GM20431 (cell line): Measurements from ENCODE around the gene KLHL25.

ENCODE experiments used
- in situ Hi-C: fragments of 300-500 bp; cut with MseI, MboI; formaldehyde crosslinking; loops from one replicate; pipeline ENCODE4 v1.15.0; 2020; ENCODE audit warnings: low sequenced_read_pairs; ENCODE audit not compliant: unreplicated experiment

The KLHL25 gene

GRCh38 chr15:85752124-85752475 is 42.6 kb downstream of the KLHL25 start:
- in situ Hi-C loops, result no loop called here

- in situ Hi-C loops, result no loop called here
Measured at GRCh38 chr15:85751291-85752123, 43.2 kb downstream of the KLHL25 start.

GRCh38 chr15:85750319-85751290 is 44.1 kb downstream of the KLHL25 start:
- in situ Hi-C loops, result no loop called here

- in situ Hi-C loops, result no loop called here
Measured at GRCh38 chr15:85749261-85750151, 45.2 kb downstream of the KLHL25 start.

- in situ Hi-C loops, result no loop called here
Measured at GRCh38 chr15:85748729-85749128, 46.0 kb downstream of the KLHL25 start.

GRCh38 chr15:85748176-85748575 is 46.5 kb downstream of the KLHL25 start:
- in situ Hi-C loops, result no loop called here

- in situ Hi-C loops, result no loop called here
Measured at GRCh38 chr15:85746641-85747040, 48.1 kb downstream of the KLHL25 start.

- in situ Hi-C loops, result no loop called here
Measured at GRCh38 chr15:85745525-85746150, 49.1 kb downstream of the KLHL25 start.

- in situ Hi-C loops, result no loop called here
Measured at GRCh38 chr15:85745023-85745422, 49.7 kb downstream of the KLHL25 start.

- in situ Hi-C loops, result no loop called here
Measured at GRCh38 chr15:85744579-85744978, 50.1 kb downstream of the KLHL25 start.

- in situ Hi-C loops, result no loop called here
Measured at GRCh38 chr15:85743392-85744055, 51.2 kb downstream of the KLHL25 start.

GRCh38 chr15:85742186-85742821 is 52.4 kb downstream of the KLHL25 start:
- in situ Hi-C loops, result no loop called here

GRCh38 chr15:85741662-85742061 is 53.1 kb downstream of the KLHL25 start:
- in situ Hi-C loops, result no loop called here

GRCh38 chr15:85741021-85741421 is 53.7 kb downstream of the KLHL25 start:
- in situ Hi-C loops, result no loop called here

GRCh38 chr15:85737061-85737460 is 57.7 kb downstream of the KLHL25 start:
- in situ Hi-C loops, result no loop called here

GRCh38 chr15:85733416-85733815 is 61.3 kb downstream of the KLHL25 start:
- in situ Hi-C loops, result no loop called here

- in situ Hi-C loops, result no loop called here
Measured at GRCh38 chr15:85730001-85730820, 64.5 kb downstream of the KLHL25 start.

- in situ Hi-C loops, result no loop called here
Measured at GRCh38 chr15:85727068-85727467, 67.7 kb downstream of the KLHL25 start.
